Keratinocyte (primary cell): ENCODE results near the gene LAMA2. TPM values are rescaled to one million over a fixed set of nuclear protein-coding genes. Genes with fewer than 3 reads are reported as not detected.

Experiments
- DNase-seq: peaks from one replicate; pipeline ENCODE4 v3.0.0-alpha.2; 2011; ENCODE audit warnings: low read depth, missing footprints, low spot score
- FAIRE-seq: peaks from 2 replicates; lab custom pipeline; 2011; peaks lifted over from hg19 to GRCh38; lab: Jason Lieb, UNC
- H2AFZ ChIP-seq: 2 replicates; pipeline ENCODE4 v1.6.0; 2012; ENCODE audit warnings: low read length, control low read depth, inconsistent platforms; ENCODE audit not compliant: control insufficient read depth
- H3K27ac ChIP-seq: 2 replicates; pipeline ENCODE4 v1.5.1; 2011; ENCODE audit warnings: low read length; ENCODE audit not compliant: control insufficient read depth, insufficient read depth
- H3K27me3 ChIP-seq: 3 replicates; pipeline ENCODE4 v1.6.0; 2011; ENCODE audit warnings: low read length; ENCODE audit not compliant: control insufficient read depth, insufficient read depth; ENCODE audit errors: extremely low read depth
- H3K36me3 ChIP-seq, 2 experiments: 2 replicates in 1 of 2; 3 replicates in 1 of 2; pipeline ENCODE4 v1.5.1; 2011; ENCODE audit warnings: low read length in 2 of 2, mild to moderate bottlenecking in 1 of 2; ENCODE audit not compliant: control insufficient read depth in 2 of 2, insufficient read depth in 2 of 2; ENCODE audit errors: extremely low read depth in 1 of 2
- H3K4me1 ChIP-seq: 3 replicates; pipeline ENCODE4 v1.5.1; 2011; ENCODE audit warnings: low read length; ENCODE audit not compliant: control insufficient read depth, insufficient read depth; ENCODE audit errors: extremely low read depth
- H3K4me2 ChIP-seq: 3 replicates; pipeline ENCODE4 v1.6.0; 2011; ENCODE audit warnings: low read depth, low read length; ENCODE audit not compliant: control insufficient read depth, insufficient read depth; ENCODE audit errors: extremely low read depth
- H3K4me3 ChIP-seq, 3 experiments: fragments of 200-600 bp in 1 of 3; sonication (generic) in 1 of 3; 2 replicates in 2 of 3; 3 replicates in 1 of 3; pipeline ENCODE4 v1.5.1; 2011 to 2016; ENCODE audit warnings: low read length in 3 of 3, mild to moderate bottlenecking in 3 of 3, control low read depth in 2 of 3, inconsistent platforms in 1 of 3, low read depth in 1 of 3, mixed read lengths in 1 of 3, mixed run types in 1 of 3, moderate library complexity in 1 of 3; ENCODE audit not compliant: control insufficient read depth in 2 of 3, insufficient read depth in 2 of 3; ENCODE audit errors: extremely low read depth in 1 of 3
- H3K79me2 ChIP-seq: 2 replicates; pipeline ENCODE4 v1.6.0; 2012; ENCODE audit warnings: low read length; ENCODE audit not compliant: control insufficient read depth, insufficient read depth
- H3K9ac ChIP-seq: 3 replicates; pipeline ENCODE4 v1.6.0; 2011; ENCODE audit warnings: low read length; ENCODE audit not compliant: control insufficient read depth, insufficient read depth; ENCODE audit errors: extremely low read depth
- H3K9me1 ChIP-seq: 3 replicates; pipeline ENCODE4 v1.6.0; 2011; ENCODE audit warnings: low read length; ENCODE audit not compliant: control insufficient read depth, insufficient read depth; ENCODE audit errors: extremely low read depth
- H3K9me3 ChIP-seq: 2 replicates; pipeline ENCODE4 v1.5.1; 2012; ENCODE audit warnings: low read depth, low read length; ENCODE audit not compliant: control insufficient read depth
- H4K20me1 ChIP-seq: 3 replicates; pipeline ENCODE4 v1.6.0; 2011; ENCODE audit warnings: low read length; ENCODE audit not compliant: control insufficient read depth, insufficient read depth; ENCODE audit errors: extremely low read depth
- EZH2 ChIP-seq: IDR thresholded peaks from one replicate; pipeline ENCODE4 v1.6.1; 2012; ENCODE audit warnings: inconsistent platforms, mild to moderate bottlenecking, low read length, moderate library complexity
- dilution Hi-C: fragments of 300-500 bp; cut with MboI; formaldehyde crosslinking; loops from one replicate; pipeline ENCODE4 v1.7.0; 2020; ENCODE audit warnings: low sequenced_read_pairs; ENCODE audit not compliant: extremely low pct_ligation_motif_present
- polyA plus RNA-seq, 5 experiments: library from polyadenylated mRNA; depleted of rRNA in 3 of 5; stranded (reverse) in 3 of 5; stranded (forward) in 1 of 5; unstranded in 1 of 5; fragments of >200 nt; gene quantifications; 1 replicate in 1 of 5; 2 replicates in 3 of 5; 3 replicates in 1 of 5; pipeline versions ENCODE4 v1.2.1 to v1.2.3, GENCODE V29; 2011 to 2012; ENCODE audit warnings: missing spikeins in 2 of 5, low read depth in 1 of 5, low replicate concordance in 1 of 5
- TF ChIP-seq, protein P1 (sequence below), 3 experiments: IDR thresholded peaks in 1 of 3; conservative IDR thresholded peaks in 1 of 3; optimal IDR thresholded peaks in 1 of 3; 2 replicates in 2 of 3; 3 replicates in 1 of 3; pipeline versions ENCODE3 to v1.5.1; 2011; ENCODE audit warnings: low read length in 3 of 3, mild to moderate bottlenecking in 3 of 3, moderate library complexity in 2 of 3, control low read depth in 1 of 3, inconsistent platforms in 1 of 3; ENCODE audit not compliant: insufficient read depth in 2 of 3; ENCODE audit errors: extremely low read depth in 1 of 3

The LAMA2 gene
- polyA plus RNA-seq, 1 donor (not counting 4 experiments of a cell fraction or from before 2014, with no cell fraction given) = 1.4 TPM

DNA sequence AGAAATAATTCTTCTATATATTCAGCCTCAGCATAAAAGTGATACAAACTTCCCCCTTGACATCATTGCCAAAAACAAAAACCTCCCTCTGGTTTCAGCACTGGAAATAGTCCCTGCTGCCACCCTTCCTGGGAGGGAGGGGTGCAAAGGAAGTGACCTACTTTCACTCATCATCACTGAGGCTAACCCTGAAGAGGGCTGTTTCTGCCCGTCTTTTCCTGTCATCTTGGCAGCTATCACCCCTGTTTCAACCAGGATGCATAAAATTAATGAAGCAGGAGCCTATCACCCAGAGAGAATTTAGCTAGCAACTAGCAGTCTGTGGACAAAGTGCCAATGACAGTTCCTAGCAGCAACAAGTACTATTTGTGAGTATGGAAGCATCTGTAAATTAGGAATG lies 397.8 kb downstream of the LAMA2 start:
- Histone ChIP-seq H3K36me3 (no peaks in the 10 kb centered on the region), H3K9me1 (no peaks in the 10 kb centered on the region), H3K79me2 (no peaks in the 10 kb centered on the region), H3K27ac (no peak overlapping the region), H3K9ac (no peak overlapping the region), H2AFZ (peak overlapping the region; percentile 27), H3K4me2 (no peak overlapping the region), H3K9me3 (no peaks in the 10 kb centered on the region), H3K4me1 (peaks cover 10% of the 10 kb centered on the region), H3K27me3 (no peaks in the 10 kb centered on the region), H4K20me1 (no peaks in the 10 kb centered on the region), H3K4me3 (no peak overlapping the region)
- TF ChIP-seq EZH2 = no peak
- TF ChIP-seq, protein P1, sequence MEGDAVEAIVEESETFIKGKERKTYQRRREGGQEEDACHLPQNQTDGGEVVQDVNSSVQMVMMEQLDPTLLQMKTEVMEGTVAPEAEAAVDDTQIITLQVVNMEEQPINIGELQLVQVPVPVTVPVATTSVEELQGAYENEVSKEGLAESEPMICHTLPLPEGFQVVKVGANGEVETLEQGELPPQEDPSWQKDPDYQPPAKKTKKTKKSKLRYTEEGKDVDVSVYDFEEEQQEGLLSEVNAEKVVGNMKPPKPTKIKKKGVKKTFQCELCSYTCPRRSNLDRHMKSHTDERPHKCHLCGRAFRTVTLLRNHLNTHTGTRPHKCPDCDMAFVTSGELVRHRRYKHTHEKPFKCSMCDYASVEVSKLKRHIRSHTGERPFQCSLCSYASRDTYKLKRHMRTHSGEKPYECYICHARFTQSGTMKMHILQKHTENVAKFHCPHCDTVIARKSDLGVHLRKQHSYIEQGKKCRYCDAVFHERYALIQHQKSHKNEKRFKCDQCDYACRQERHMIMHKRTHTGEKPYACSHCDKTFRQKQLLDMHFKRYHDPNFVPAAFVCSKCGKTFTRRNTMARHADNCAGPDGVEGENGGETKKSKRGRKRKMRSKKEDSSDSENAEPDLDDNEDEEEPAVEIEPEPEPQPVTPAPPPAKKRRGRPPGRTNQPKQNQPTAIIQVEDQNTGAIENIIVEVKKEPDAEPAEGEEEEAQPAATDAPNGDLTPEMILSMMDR (optimal IDR thresholded peaks at IDR 0.05 in 1 of 3, IDR thresholded peaks at IDR 0.05 in 1 of 3, conservative IDR thresholded peaks at IDR 0.05 in 1 of 3; ENCODE audit: extremely low read depth in 1 of 3, insufficient read depth in 2 of 3, low read length in 3 of 3) = no peak
- DNase-seq (no peak), FAIRE-seq (no peak)
- dilution Hi-C loops = no loop called here

- Histone ChIP-seq H3K4me2 (no peak overlapping the region), H3K27ac (no peak overlapping the region), H3K4me1 (peaks cover 10% of the 10 kb centered on the region), H4K20me1 (no peaks in the 10 kb centered on the region), H2AFZ (no peak overlapping the region), H3K4me3 (no peak overlapping the region), H3K36me3 (no peaks in the 10 kb centered on the region), H3K9ac (no peak overlapping the region), H3K9me1 (no peaks in the 10 kb centered on the region), H3K79me2 (no peaks in the 10 kb centered on the region), H3K27me3 (no peaks in the 10 kb centered on the region), H3K9me3 (no peaks in the 10 kb centered on the region)
- DNase-seq (no peak), FAIRE-seq (no peak)
- TF ChIP-seq EZH2 = no peak
- TF ChIP-seq, protein P1 (optimal IDR thresholded peaks at IDR 0.05 in 1 of 3, IDR thresholded peaks at IDR 0.05 in 1 of 3, conservative IDR thresholded peaks at IDR 0.05 in 1 of 3; ENCODE audit: extremely low read depth in 1 of 3, insufficient read depth in 2 of 3, low read length in 3 of 3) = no peak
- dilution Hi-C loops = no loop called here
Measured at GRCh38 chr6:129281168-129281796, 398.3 kb downstream of the LAMA2 start.
